HG03378 (cell line): Measurements from ENCODE around the gene DGKD.
A peak's percentile ranks its signal among the peaks of the same experiment; 100 is the strongest.
"Not testable (repeated sequence)": the region's sequence is repeated elsewhere in the genome, so short reads cannot be mapped to it uniquely, and the experiment has no call there.

Experiments
- ATAC-seq: cut with Tn5 transposase; IDR thresholded peaks from one replicate; pipeline ENCODE4 v1.9.1; 2021; ENCODE audit warnings: mild to moderate bottlenecking, moderate library complexity; ENCODE audit not compliant: unreplicated experiment

Gene DGKD

DNA sequence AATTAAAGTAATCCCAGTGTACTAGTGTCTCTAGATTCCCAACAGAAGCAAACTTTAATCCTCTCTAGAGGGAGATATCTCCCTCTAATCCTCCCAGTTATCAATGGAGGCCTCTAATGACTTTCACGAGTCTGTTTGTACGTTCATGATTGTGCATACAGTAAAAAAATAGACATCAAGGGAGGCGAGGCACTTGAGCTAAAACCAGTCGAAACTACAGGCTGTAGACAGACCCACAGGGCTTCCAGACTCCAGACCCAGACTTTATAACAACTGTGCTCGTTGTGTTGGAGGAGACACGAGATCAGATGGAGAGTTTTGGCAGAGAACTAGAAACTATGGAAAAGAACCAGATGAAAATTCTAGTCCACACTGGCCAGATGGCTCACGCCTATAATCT is 7.0 kb downstream of the DGKD start:
- no peak for ATAC-seq

DNA sequence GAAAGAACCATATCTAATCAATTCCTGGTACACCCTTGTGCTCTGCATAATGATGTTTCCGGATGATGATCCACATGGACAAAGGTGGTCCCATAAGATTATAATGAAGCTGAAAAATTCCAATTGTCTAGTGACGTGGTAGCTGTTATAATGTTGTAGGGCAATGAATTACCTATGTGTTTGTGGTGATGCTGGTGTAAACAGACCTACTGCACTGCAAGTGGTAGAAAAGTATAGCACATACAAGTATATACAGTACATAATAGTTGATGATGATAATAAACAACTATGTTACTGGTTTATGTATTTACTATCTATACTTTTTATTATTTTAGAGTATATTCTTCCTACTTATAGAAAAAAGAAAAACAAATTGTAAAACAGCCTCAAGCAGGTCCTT is 8.4 kb downstream of the DGKD start:
- ATAC-seq: no peak

DNA sequence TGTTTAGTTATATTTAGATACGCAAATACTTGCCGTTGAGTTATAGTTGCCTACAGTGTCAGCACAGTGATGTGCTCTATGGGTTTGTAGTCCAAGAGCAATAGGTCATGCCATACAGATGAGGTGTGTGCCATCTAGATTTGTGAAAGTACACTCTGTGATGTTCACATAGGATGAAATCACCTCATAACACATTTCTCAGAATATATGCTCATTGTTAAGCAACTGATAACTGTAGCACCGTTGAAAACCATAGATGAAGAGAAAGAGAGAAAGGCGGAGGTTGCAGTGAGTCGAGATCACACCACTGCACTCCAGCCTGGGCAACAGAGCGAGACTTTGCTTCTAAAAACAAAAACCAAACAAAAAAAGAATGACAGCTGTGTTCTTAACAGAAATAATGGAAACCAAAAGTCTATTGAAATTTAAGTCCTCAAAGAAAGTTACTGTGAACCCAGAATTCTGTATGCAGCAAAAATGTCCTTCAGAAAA is 9.5 kb downstream of the DGKD start:
- peak; percentile 45 for ATAC-seq

DNA sequence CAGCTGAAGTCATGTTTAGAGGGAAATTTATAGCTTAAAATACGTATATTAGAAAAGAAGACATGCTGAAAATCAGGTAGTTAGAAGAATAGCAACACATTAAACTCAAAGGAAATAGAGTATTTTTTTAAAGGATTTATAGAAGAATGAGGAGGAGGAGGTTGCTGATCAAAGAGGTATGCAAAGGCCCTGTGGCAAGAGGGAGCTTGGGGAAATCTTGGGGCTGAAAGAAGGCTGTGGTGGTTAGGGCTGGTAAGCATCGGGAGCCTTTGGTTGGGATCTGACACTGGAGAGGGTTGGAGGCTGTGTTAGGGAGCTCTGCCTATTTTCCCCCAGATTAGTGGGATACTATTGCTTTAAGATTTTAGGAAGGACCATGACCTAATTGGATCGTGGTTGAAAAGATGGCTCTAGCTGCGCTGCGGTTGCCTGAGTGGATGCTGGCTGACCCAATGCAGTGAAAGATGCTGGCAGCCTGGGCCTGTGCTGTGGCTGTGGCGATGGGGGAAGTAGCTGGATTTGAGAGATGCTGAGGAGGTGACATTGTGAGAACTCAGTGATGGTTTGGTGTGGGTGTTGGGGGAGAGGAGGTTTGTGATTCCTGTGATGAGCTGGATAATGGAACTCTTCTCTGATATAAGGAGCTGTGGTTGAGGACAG is 11.7 kb downstream of the DGKD start:
- ATAC-seq: no peak

DNA sequence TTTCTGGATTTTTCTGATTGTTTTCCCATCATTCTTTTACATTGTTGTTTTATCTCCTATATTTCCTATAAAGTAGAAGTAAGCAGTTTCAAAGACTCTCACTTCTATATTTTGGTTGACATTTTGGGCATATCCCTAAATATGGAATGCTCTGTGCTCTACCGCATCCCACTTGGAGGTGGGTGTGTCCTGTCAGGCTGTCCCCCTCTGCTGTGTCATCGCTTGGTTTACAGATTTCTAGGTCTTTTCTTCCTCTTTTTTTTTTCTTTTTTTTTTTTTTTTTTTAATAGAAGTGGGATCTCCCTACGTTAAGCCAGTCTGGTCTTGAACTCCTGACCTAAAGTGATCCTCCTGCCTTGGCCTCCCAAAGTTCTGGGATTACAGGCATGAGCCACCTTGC is 13.3 kb downstream of the DGKD start:
- no peak for ATAC-seq

DNA sequence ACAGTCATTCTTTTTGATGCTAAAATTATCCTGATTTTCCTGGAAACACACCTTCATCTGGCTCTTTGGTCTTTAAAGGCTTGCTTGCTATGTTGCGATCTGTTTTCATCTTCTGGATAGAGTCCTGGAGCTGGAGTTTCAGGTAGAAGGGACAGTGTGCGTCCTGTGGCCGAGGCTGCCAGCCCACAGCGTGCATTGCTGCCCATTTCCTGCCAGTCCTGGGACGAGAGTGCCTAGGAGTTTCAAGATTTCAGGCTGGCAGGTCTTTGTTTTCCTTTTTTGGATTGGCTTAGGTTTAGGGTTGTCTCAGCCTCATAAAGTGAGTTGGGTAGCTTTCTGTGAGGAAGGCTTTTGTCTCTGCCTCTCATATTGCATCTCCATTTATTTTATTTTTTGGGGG is 14.5 kb downstream of the DGKD start:
- no peak for ATAC-seq

DNA sequence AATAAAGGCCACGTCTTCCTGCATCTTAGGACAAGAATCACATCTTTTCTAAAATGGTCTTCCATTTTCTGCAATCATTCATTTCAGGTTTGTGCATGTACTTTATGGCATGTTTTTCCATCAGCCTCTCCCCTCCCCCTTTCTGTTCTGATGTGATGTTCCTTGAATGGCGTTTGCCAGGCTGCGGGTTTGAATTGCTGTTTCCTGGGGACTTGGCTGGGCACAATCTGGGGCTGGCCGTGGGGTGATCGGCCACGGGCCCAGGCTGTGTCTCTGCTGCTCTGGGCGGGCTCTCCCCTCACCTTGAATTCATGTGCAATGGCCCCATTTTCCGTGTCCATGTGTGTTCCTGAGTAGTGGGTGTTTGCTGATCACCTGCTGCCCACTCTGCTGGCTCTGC is 15.2 kb downstream of the DGKD start:
- no peak for ATAC-seq

DNA sequence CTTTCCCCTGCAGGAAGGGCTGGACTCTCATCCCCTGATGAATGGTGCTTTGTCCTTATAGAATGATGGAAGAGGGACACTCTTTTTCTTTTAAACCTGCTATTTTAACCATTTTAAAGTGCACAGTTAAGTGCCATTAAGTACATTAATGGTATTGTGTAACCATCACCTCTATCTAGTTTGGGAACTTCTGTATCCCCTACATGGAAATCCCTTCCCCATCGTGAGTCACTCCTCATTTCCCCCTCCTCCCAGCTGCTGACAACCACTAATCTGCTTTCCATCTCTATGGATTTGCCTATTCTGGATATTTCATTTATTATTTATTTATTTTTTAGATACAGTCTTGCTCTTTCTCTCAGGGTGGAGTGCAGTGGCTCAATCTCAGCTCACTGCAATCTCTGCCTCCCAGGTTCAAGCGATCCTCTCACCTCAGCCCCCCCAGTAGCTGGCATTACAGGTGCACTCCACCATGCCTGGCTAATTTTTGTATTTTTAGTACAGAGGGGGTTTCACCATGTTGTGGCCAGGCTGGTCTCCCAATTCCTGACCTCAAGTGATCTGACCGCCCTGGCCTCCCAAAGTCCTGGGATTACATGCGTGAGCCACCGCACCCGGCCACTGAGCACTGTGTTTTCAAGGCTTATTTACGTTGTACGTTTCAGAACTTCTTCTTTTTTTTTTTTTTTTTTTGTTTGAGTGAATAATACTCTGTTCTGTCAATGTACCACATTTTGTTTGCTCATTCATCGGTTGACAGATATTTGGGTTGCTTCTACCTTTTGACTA is 15.8 kb downstream of the DGKD start:
- ATAC-seq: no peak

DNA sequence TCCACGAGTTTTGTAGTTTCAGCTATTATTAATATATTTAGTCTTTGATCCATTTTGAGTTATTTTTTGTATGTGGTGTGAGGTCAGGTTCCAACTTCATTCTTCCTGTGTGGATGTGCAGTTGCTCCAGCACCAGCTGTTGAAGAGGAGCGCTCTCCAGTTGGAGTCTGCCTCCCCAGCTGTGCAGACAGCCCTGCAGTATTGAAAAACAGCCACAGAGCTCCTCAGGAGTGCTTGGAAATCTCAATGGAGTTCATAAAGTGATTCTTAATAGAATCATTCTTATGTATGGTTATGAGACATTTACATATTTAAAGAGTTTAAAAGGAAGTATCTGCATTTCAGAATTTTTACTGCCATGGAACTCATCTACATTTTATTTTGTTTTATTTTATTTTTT is 17.3 kb downstream of the DGKD start:
- no peak for ATAC-seq

DNA sequence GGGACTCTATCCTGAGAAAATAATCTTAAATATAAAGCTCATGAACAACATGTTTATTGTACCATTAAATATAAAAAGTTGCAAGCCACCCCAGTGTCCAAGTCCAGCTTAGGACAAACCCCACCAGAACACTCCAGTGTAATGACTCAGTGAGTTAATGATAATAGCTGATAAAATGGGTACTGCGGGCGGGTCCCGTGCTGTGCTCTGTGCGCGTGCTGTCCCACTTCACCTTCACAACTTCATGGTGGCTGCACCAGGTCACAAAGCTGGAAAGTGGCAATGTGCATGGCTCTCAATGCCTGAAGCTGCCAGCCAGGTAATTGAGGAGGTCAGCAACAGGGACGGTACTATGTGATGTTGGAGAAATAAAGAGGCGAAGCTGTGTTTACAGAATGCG is 18.6 kb downstream of the DGKD start:
- no peak for ATAC-seq

DNA sequence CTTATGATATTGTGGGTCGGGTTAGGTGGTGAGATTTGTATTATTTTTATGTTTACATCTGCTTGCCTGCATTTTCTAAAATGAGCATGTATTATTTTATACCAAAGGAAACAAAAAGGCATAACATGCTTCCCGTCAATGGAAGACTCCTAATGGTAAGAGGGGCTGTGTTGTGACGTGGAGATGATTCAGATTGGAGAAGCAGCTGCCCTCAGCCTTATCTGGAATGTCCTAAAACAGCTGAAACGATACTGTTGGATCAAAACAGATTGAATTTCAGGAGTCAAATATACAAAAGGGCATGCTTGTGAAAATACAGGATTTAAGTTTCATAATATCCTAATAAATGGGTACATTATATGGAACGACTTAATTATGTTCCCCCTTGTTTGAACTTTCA is 19.0 kb downstream of the DGKD start:
- ATAC-seq: no peak

DNA sequence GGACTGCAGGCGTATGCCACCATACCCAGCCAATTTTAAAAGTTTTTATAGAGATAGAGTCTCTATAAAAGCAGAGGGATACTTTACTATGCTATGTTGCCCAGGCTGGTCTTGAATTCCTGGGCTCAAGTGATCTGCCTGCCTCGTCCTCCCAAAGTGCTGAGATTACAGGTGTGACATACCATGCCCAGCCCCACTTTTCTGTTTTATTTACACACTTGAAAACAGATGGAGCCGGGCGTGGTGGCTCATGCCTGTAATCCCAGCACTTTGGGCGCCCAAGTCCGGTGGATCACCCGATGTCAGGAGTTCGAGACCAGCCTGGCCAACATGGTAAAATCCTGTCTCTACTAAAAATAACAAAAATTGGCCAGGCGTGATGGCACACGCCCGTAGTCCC is 20.5 kb downstream of the DGKD start:
- ATAC-seq: not testable (repeated sequence)

DNA sequence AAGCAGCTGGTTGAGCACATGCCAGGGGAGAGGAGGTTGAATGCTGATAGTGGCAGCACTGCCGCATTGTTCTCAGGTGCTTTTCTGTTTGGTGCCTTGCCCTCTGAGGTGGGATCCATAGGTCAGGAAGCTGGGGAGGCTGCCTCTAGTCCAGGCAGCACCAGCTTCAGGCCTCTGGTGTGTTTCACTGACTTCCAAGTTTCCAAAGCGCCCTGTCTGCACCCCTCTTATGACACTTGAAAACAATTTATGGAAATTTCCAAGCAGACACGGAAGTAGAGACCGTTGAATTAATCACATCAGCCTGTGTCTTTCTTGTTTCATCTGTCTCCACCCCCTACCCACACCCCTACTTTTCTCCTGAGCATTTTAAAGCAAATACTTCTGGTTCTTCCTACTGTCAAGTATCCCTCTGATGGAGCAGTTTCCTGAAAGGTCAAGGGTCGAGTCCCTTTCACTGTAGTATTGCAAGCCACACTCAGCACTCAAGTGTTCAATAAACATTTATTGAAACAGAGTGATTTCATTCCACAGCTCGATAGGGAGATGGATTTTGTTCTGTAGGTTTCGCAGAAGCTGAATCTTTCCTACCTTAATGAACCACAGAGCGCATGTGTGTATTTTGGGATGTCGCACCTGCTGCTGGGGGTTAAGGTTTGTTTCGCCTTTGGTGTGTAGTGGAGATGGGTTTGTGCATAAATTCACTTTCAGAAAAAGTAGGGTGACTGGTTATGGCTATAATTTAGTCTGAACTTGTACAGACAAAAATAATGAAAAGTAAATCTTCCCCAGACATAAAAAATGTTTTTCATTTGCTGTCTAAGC is 21.4 kb downstream of the DGKD start:
- no peak for ATAC-seq

DNA sequence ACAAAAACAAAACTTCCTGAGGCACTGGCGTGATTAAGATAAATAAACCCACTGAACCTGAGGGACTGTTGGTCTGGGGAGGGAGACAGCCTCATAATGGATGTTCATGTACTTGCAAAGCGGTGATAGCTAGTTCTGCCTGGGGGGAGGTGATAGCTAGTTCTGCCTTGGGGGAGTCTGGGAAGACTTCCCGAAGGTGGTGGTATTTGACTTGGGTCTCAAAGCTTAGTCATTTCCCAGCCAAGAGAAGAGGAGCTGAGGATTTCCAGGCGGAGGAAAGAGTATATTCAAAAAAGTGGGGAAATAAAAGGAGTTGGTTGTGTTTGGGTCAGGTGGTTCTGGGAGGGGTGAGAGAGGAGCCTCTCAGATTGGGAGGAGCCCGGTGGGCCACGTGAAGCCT is 24.7 kb downstream of the DGKD start:
- no peak for ATAC-seq

DNA sequence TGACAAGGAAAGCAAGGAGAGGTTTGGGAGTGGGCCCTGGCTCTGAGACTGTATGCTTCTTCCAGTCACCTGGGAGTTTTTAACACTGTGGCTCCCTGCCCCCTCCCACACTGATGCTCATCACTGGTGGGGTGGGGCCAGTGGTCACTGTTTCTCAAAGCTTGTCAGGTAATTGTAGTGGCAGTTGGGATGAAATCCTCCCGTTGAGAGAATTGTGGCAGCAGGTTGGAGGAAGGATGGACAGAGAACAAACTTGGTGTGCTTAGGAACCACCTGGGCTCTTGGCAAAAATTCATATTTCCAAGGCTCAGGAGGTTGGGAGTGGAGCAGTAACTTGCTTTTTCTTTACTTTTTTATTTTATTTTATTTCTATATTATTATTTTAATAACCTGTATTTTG is 25.1 kb downstream of the DGKD start:
- no peak for ATAC-seq

DNA sequence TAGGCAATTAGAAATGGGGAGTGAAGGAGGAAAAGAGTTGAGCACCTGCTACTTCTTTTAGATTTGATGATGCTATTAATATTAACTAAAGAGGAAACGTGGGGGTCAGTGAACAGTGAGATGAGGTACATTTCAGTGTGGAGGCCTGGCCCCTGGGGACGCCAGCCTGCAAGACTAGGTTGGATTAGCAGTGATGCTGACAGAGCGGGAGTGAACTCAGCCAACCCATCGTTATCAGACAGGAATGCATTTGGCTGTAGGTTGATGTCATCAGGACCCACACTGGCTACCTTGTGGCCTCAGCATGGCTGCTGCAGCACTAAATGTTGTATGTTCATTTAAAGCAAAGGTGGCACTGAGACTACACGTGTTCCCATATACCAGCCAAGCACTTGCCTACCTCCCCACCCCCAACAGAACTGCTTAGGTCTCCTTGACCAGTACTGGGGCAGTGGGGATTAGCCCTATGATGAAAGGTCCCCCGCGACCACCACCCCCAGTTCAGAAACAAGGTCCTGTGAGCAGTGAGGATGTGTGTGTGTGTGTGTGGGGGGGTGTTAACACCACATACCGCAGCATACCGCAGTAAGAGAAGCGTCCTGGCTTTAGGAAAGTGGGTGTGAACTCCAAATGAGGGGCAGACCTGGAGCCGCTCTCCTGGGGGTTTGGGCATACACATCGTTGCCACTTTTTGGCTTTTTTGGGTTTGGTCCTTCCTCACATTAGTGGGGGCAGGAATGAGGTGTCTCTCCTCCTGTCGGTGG is 26.0 kb downstream of the DGKD start:
- ATAC-seq: no peak

DNA sequence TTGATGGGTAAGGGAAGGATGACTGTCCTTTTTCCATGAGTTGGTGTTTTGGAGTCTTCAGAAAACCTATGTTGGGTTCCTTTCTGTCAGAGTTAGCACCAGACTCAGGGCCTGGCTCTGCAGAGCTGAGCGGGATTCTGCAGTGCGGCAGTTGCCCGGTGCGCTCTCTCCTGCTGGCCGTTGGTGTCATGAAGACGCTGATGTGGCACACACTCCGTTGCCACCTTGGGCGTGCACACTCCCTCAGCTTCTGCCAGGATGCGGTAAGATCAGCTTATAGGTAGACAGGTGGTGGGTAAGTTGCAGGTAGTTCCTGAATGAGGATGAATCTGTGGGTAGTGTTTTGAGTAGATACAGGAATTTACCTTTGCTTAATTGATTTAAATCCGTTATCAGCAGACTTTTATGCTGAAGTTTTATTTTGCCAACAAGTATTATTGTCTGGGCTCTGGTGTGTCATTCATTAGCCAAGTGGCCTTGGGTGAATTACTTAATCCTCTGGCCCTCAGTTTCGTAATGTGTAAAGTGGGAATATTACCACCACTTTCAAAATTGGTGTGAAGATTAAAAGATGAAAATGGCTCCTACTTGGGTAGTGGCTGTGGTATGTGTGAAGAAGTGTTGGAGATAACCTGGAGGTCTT is 26.8 kb downstream of the DGKD start:
- no peak for ATAC-seq

DNA sequence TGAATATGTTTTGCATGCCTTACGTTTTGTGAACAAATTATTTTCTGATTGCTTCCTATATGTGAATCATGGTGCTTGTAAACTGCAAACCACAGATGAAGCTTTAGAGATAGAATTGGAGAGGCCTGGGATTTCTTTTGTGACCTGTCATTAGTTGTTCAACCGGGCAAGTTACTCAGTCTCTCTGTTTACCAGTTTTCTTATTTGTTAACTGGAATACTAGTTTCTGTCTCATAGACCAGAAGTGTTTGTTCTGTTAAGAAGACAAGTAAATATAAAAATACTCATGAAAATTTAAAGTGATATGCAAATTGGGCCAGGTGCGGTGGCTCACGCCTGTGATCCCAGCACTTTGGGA is 27.3 kb downstream of the DGKD start:
- no peak for ATAC-seq

DNA sequence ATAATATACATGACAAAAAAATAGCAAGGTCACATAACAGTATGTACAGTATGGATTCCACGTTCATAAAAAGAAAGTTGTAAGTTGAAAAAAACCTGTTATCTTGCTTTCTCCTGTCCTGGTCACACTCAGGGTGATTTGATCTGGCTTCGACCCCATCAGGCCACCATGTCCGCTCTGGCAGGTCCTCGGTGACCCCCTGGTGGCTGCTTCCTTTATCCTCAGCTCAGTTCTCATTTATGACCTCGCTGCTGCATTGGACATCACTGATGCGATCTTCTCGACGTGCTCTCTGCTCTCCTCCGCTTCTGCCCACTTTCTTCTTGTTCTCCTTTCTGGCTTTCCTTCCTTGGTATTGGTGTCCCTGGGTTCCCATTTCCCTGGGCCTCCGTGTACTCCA is 29.7 kb downstream of the DGKD start:
- ATAC-seq: no peak

DNA sequence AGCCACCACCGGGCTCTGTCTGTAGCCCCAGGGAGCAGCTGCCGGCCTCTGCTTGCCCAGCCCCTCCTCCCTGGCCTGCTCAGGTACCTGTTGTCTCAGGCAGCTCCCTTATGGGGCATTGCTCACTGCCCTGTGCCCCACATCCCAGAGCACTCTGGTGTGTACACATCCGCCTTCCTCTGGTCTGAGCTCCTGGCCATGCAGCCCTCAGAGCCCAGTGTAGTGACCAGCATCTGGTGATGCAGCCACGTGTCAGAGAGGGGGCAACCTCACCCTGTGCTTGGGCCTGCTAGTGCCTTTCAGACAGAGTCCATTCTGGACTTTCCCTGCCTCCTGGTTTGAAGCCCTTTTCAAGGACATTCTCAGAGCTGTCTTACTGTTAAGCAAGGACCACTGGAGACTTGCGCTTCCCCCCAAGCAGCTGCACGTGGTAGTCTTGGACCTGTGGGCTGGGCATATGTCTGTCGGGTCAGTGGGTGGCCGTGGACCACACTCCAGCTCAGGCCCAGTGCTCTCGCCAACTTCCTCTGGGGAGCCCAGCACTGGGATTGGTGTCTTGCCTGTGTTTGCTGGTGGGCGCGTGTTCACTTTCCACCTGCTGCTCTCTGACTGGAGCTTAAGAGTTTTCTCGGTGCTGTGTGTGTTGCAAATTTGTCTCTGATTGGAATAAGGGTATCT is 30.7 kb downstream of the DGKD start:
- ATAC-seq: no peak
